Activated effector memory CD4-positive, alpha-beta T cell treated with anti-CD3 and anti-CD28 coated beads, Interleukin-2, amount 50 U/mL, for 16 hours (primary cell): ENCODE measurements around the gene ETDC.
"Not testable (repeated sequence)": the region's sequence is repeated elsewhere in the genome, so short reads cannot be mapped to it uniquely, and the experiment has no call there.

Experiments used
- DNase-seq: peaks from one replicate; pipeline ENCODE4 v3.0.0-alpha.2; 2020

Gene ETDC

DNA sequence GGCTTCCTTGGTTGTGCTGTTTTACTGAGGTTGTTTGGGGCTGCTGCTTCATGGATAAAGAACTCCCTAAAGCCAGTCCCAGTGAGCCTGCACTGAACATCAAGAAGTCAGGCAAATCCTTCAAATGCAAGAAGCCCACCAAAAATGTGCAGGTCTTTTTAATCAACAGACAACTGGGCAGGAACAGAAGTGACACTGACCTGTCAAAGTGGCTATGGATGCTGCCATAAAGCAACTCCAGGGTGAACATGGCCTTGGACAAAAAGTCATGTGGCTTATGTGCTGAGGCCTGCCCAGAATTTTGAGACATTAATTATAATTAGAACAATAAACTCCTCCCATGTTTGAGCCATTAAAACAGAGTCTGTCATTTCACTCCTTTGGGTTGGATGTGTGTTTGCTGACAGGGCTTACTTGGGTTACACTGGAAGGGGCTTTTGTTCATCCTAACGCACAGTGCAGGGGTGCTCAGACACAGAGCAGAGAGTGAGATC lies at the start of gene ETDC:
Gene ETDC, plus strand, starts transcription at position 51 of the 494 bp plus-strand sequence. Its CDS starts 0 bp downstream, at position 51.
- no peak for DNase-seq

DNA sequence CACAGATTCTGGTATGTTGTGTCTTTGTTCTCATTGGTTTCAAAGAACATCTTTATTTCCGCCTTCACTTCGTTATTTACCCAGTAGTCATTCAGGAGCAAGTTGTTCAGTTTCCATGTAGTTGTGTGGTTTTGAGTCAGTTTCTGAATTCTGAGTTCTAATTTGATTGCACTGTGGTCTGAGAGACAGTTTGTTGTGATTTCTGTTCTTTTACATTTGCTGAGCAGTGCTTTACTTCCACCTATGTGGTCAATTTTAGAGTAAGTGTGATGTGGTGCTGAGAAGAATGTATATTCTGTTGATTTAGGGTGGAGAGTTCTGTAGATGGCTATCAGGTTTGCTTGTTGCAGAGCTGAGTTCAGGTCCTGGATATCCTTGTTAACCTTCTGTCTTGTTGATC lies 48.3 kb upstream of the ETDC start:
- not testable (repeated sequence) for DNase-seq

DNA sequence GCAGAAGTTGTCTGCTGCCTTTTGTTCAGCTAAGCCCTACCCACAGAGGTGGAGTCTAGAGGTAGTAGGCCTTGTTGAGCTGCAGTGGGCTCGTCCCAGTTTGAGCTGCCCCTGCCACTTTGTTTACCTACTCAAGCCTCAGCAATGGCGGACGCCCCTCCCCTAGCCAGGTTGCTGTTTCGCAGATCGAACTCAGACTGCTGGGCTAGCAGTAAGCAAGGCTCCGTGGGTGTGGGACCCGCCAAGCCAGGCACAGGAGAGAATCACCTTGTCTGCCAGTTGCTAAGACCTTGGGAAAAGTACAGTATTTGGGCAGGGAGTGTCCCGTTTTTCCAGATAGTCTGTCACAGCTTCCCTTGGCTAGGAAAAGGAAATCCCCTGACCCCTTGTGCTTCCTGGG lies 45.9 kb upstream of the ETDC start:
- not testable (repeated sequence) for DNase-seq

DNA sequence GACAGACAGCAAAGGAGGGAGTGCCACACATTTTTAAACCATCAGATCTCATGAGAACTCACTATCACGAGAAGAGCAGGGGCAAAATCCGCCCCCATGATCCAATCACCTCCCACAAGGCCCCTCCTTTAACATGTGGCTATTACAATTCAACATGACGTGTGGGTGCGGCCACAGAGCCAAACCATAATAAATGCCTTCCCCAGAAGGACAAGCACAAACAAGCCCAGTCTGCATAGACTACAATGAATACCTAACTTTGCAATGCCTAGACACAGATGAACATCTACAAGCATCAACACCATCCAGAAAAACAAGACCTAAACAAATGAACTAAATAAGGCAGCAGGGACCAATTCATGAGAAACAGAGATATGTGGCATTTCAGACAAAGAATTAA lies 45.1 kb upstream of the ETDC start:
- DNase-seq: no peak

DNA sequence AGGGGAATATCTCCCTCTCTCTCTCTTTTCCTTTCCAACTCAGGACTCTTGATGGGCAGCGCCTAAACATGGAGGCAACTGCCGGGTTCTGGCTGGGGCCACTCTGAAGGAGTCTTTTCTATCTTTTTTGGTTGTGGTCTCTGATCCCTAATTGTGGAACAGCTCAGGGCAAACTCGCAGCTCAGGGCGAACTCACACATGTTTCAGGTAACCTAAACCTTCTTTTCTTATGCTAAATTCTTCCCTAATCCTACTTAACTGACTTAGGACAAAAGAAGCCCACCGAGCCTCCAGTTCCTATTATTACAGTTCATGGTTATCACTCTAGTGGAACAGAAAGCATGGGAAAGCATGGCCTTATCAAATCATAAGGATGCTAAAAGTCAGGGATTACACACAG lies 36.1 kb upstream of the ETDC start:
- no peak for DNase-seq

DNA sequence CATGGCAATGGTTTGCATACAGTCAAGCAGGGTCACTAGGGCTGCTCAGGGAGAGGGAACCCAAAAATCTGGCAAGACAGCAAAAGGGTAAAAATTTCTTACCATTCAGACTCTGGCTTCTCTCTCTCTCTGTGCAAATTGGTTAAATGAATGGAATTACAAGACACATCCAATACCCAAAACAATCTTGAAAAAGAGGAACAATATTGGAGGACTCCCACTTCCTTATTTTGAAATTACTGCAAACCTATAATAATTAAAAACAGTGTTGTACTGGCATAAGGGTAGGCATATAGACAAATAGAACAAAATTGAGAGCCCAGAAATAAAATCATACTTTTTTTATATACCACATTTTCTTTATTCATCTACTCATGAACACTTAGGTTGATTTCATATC lies 33.3 kb upstream of the ETDC start:
- DNase-seq: no peak

DNA sequence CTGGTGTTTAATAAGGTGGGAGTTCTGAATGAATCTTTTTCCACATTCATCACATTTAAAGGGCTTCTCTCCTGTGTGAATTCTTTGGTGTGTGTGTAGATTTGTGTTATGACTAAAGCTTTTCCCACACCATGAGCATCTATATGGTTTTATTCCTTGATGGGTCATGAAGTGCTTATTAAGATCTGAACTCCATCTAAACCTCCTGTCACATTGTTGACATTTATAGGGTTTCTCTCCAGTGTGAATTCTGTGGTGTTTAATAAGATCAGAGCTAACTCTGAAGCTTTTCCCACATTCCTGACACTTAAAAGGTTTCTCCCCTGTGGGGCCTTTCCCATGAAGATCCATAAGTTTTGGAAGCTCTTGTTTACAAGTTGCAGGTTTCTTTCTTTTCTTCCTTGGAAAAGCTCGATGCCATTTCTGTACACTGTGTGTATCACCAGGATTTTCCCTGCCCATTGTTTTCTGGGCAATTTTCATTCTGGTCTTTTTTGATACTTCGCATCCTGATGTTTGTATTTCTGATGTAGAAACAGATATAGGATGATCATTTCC lies 21.9 kb upstream of the ETDC start:
- no peak for DNase-seq

DNA sequence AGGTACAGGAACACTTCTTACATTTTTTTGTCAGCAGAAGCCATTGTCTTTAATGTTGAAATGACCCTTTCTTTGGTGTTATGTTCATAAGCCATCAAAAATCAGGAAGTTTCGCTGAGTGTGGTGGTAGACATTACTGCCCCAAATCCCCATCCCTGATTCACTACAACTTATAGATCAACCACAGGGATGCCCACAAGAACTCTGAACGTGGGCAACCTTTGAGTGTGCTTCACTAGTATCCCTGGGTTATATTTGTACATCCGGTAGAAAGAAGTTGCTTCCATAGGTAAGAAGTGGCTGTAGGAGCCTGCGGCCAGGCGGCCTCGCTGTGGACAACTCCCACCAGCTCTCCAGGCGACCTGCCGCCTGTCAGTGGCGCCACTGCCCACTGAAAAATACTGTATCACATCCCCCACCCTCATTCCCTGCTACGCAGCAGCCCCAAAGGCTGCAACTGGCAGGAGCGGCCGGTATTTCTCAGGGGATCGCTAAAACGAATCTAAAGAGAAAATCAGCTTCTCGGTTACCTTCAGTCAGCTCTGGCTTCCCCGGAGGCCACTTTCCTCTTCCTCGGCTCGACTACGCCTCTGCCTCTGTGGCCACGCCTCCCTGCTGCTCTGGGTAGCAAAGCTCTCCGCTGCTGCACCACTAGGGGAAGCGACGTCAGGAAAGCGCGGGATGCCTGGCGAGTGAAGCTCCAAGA lies 13.9 kb upstream of the ETDC start:
- DNase-seq: peak; percentile 86

DNA sequence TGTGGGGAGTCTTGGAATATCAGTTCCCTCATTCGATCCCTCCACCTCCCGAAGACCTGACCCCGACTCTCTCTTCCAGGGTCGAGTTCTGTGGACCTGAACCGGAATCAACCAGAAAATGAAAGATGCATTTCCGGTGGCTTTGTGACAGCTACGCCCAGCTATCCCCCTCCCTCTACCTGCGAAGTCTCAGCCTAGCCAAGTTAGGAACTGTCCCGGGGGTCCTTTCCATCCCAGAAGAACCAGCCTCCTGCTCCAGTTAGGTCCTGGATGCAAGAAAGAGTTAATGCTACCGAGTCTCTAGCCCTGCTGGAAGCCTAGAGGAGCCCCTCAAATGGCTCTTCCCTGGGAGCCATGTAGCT lies 13.4 kb upstream of the ETDC start:
- DNase-seq: no peak

DNA sequence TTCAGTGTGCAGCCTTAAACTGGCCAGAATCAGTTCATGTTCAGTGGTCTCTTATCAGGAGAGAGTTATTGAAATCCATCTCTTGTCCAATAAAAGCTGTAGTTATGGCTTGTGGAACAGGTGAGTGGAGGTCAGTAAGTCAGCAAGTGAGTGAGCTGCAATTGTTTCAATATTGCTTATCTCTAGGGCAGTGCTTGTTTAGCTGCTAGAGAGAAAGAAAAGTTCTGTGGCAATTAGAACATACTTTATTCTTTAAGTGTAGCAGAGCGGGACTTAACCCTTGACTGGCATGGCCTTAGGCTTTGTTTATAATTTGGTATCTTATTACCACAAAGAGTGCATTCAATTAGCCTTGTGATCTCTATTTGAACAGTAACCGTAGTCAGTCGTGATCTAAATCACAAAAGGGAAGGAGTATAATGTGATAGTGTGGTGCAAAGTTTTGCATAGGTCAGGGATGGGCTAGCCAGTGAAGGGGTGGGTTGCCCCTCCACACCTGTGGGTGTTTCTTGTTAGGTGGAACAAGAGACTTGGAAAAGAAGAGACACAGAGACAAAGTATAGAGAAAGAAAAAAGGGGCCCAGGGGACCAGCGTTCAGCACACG lies 6.9 kb upstream of the ETDC start:
- no peak for DNase-seq

DNA sequence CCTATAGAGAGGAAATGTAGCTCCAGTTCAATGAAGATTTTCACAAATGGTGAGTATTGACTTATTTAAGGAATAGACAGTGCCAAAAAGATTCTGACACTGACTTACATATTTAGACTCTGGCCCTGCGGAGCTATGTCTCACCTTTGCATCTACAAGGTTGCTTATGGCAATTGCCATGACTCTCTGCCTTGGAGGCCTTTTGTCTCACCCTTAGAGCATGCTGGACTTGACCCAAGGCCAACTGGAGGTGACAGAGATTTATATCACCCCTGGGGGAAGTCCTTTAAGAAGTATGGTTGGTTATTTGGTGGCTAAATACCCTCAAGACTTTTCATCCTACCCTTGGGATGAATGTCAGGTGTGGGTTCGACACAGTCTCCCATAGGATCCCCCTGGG lies 4.5 kb upstream of the ETDC start:
- no peak for DNase-seq

DNA sequence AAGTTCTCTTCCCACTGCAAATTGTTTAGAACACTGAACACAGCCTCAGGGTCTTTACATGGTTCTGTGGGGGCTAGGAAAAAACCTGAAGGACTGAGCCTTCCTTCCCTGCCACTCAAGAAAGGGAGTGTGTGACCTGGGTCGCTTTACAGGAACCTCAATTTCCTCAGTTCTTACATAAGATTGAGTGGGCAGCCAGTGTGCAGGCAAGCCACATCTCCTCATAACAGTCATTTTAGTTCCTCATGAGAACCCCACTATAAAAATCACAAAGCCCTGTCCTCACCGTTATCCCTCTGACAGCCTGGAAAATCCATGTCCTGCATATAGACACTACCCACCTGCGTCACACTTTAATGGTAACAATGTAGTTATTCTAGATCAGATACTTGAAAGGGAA lies 2.1 kb upstream of the ETDC start:
- no peak for DNase-seq

DNA sequence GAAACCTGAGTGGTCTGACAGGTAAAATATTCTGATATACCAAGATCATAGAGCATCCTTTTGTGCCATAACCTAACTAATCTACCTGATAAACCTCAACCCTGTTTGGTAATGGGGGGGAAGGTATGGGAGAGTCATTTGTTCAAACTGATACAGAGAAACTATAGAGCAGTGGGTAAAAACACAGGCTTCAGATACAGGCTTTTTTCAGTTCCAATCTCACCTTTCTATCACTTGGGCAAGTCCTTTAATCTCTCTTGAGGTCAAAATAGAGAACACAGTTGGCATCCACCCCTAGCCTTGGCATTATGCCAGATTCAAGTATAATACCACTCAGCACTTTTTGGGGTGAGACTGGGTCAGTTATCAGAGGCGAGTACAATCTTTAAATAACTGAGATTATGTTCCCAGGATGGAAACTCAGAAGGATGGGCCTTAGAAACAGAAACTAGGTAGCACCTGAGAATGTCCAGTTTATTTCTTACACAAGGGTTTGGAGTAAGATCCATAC lies 880 bp upstream of the ETDC start:
- no peak for DNase-seq

DNA sequence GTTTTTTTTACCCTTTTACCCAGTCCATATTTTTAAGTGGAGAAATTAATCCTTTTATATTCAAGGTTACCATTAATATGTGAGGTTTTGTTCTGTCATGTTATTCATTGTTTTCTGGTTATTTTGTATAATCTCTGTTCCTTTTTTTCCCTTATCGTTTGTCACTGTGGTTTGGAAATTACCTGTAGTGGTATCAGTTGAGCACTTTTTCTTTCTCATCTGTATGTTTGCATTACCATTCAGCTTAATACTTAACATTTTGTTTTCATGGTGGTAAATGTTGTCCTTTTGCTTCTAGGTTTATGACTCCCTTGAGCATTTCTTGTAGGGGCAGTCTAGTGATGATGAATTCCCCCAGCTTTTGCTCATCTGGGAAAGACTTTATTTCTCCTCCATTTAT lies 6.6 kb downstream of the ETDC start:
- no peak for DNase-seq

DNA sequence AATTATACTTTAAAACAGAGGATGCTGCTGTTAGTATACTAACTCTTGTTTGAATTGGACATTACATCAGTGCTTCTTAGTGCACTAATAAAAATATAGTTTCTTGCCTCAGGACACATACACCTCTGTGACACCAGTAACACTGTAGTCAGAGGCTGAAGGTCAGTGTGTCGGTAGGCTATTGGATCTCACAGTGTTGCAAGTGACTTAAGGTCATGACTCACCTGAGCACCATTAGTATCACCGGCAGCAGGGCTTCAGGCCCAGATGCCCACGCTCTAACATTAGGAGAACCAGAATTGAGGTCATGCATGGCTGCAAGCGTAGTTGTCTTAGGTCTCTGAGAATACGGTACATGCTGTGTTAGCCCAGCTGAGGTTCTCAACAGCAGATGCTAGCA lies 15.2 kb downstream of the ETDC start:
- DNase-seq: no peak

DNA sequence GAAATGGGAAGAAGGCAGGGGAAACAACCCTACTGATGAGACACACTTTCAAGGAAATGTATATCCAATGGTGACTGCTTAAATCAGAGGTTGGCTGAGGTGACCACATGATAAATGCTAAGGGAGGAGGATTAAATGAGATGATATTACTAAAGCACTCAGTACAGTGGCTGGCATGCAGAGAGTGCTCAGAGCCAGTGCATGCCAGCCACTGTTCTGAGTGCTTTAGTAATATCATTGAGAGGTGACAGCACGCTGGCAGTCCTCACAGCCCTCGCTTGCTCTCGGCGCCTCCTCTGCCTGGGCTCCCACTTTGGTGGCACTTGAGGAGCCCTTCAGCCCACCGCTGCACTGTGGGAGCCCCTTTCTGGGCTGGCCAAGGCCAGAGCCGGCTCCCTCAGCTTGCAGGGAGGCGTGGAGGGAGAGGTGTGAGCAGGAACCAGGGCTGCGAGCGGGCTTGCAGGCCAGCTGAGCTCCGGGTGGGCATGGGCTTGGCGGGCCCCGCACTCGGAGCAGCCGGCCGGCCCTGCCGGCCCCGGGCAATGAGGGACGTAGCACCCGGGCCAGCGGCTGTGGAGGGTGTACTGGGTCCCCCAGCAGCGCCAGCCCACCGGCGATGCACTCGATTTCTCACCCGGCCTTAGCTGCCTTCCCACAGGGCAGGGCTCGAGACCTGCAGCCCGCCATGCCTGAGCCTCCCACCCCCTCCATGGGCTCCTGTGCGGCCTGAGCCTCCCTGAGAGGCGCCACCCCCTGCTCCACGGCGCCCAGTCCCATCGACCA lies 15.9 kb downstream of the ETDC start:
- DNase-seq: not testable (repeated sequence)

DNA sequence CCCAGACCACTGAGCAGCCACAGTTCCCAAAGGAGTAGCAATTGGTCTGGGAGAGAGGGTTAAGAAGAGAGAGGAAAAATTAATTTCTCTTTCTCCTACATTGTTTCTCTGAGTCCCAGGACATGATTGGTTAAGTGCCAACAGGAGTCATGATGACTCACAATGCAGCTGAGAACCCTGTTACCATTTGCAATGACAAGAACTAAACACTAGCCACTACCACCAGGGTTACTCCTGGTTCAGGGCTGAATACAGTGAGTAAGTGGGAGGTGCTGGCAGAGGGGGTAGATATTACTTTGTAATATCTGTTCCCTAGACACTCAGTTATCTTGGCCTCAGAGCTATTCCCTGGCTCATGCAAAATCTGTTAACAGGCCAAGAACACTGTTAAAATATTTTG lies 18.0 kb downstream of the ETDC start:
- DNase-seq: no peak

DNA sequence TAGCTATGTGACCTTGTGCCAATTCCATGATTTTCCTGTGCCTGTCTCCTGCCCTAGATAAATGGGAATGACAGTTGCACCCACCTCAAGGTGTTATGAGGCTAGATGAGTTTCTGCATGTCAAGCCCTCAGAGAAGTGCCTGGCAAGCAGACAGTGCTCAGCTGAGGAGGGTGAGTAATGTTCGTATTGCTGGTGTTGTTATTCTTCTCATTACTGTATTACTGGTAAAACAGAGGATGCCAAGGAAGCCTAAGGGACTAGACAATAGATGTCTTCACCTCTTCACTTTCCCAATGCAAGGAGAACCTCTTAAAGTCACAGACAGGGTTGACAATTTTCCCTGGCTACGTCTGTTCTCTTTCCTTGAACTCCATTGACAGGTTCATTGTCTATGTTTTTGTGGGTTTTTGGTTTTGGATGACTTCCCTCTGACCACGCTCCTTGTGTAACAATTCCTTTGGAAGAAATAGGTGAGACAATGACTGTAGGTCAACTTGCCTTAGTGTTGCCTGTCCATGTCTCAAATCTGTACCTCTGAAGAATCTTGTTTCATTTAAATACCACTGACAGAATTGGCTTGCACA lies 19.2 kb downstream of the ETDC start:
- DNase-seq: no peak

DNA sequence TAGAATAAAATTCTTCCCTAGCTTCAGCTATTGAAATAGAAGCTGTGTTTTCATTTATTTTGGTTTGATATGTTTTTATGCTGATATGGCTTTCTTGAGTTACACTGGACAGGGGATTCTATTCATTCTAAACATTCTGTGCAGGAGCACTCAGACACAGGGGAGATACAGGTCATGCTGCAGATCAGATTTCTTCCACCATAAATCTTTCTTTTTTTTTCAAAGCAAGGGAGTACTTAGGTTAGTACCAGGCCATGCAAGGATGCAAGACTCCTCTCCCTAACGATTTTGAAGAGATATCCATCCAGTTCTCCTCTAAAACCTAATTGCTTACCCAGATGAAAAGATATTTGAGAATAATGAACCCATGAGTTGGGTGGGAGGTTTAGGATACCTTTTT lies 21.4 kb downstream of the ETDC start:
- no peak for DNase-seq

DNA sequence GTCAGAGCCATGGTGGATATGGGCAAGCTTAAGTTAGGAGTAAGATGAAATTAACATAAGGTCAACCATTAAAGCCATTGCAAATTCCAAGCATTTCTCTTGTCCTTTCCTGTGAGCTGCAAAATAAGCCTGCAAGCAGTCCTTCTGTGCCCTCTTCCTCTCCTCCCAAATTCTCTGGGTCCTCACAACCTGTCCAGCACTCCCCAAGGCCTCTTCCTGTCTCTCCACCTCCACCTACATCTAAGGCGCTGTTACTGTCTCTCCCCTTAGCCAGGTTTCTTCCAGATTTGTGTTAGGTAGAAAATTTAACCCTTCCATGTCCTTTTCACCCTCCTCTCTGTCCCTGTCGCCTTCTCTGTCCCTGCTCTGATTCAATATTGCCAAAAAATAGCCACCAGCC lies 22.2 kb downstream of the ETDC start:
- no peak for DNase-seq

DNA sequence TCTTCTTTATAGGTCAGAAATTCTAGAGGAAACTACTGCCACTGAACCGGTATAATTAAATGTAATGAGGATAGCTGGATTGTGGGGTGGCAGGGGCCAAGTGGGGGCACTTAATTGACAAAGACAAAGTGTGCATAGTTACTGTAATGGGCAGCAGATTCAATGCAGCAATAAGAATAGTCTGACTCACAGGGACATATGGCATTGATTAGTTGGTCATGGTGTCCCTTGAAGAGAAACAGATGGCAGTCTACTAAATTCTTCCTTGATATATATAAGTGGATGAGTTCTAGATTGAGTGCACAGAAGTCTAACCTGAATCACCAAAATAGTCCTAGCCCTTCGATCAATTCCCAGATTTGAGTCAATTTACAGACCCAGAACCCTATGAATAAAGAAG lies 31.6 kb downstream of the ETDC start:
- DNase-seq: no peak

DNA sequence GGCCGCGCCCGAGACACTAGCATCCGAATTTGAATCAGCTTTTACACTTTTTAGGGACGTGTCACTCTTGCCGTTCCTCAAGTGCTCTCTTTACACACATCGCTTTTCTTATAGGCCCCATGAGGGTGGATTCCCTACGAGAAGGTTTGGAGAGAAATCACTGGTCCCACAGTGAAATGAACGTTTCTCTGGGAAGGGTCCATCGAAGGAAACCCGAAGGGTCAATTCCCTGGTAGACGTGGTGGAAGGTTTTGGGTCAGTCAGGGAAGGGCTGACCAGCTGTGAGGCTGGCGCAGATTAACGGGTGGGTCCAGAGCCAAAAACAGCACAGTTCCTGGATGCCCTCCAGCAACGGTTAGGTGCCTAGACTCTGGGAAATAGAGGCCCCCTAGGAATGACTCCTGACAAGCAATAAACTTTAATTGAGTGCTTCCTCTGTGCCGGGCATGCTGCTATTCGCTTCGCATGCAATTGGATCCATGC lies 35.9 kb downstream of the ETDC start:
- DNase-seq: no peak

DNA sequence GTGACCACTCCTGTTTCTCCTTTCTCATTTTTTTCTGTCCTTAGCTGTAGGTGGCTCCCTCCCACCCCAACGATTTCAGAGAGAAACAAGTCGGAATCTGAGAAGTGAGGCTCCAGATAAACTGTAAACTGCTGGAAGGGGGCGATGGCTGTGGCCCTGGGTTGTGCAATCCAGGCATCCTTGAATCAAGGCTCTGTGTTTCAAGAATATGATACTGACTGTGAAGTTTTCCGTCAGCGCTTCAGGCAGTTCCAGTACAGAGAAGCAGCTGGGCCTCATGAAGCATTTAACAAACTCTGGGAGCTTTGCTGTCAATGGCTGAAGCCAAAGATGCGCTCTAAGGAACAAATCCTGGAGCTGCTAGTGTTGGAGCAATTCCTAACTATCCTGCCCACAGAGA lies 37.7 kb downstream of the ETDC start:
- DNase-seq: no peak
